ENCODE results near the gene ACVR1B. TPM values are rescaled to one million over a fixed set of nuclear protein-coding genes. Genes with fewer than 3 reads are reported as not detected.

The ACVR1B gene
- total and polyA plus RNA-seq, 10 donors = 2.8 to 27.6 (median 18.6) TPM

- peak; percentile 90 for DNase-seq
- Histone ChIP-seq H3K36me3 (peaks cover 0 to 3% (median 0%) of the 10 kb centered on the region in 6 donors), H3K9me3 (no peaks in the 10 kb centered on the region), H3K27me3 (replicated peaks in 1 of 7) (peaks cover 0 to 8% (median 0%) of the 10 kb centered on the region in 7 donors), H3K4me1 (peaks cover 27 to 59% (median 46%) of the 10 kb centered on the region in 6 donors), H3K27ac (peak overlapping the region in 2 of 8 donors; percentile 7 to 35), H3K4me3 (no peak overlapping the region)
- intact Hi-C loops (cut with DNase I; ENCODE audit: low total_unique reads) = no loop called here
- TF ChIP-seq POLR2AphosphoS5 (IDR thresholded peaks at IDR 0.05) (peak; percentile 20 to 44 (median 36)), POLR2A (IDR thresholded peaks at IDR 0.05) (no peak), CTCF (IDR thresholded peaks at IDR 0.05 in 8 of 11, conservative IDR thresholded peaks at IDR 0.05 in 3 of 11) (peak; percentile 40 to 89 (median 78))
- 18 to 24% (median 22%) methylated on average over 9 of the region's 9 CpGs for WGBS, 5 donors
Measured at GRCh38 chr12:52020539-52021336, 69.2 kb downstream of the ACVR1B start.

- TF ChIP-seq POLR2AphosphoS5 (IDR thresholded peaks at IDR 0.05) (no peak), CTCF (IDR thresholded peaks at IDR 0.05 in 8 of 11, conservative IDR thresholded peaks at IDR 0.05 in 3 of 11) (no peak), POLR2A (IDR thresholded peaks at IDR 0.05) (no peak)
- Histone ChIP-seq H3K4me3 (peak overlapping the region; percentile 45 to 83 (median 56)), H3K9me3 (no peaks in the 10 kb centered on the region), H3K36me3 (no peaks in the 10 kb centered on the region), H3K27ac (peak overlapping the region in 5 of 8 donors; percentile 17 to 90 (median 86)), H3K4me1 (peaks cover 29 to 78% (median 59%) of the 10 kb centered on the region in 6 donors), H3K27me3 (replicated peaks in 1 of 7) (peaks cover 0 to 8% (median 0%) of the 10 kb centered on the region in 7 donors)
- intact Hi-C loops (cut with DNase I; ENCODE audit: low total_unique reads) = no loop called here
- 6 to 18% (median 9%) methylated on average over 8 to 14 of the region's 14 CpGs for WGBS, 5 donors
- peak; percentile 84 for DNase-seq
Measured at GRCh38 chr12:52022841-52023181, 71.3 kb downstream of the ACVR1B start.

GRCh38 chr12:52023182-52023975 lies 71.9 kb downstream of the ACVR1B start:
- intact Hi-C loops (cut with DNase I; ENCODE audit: low total_unique reads) = no loop called here
- H3K4me3 ChIP-seq = peak overlapping the region; percentile 45 to 83 (median 56)
- no peaks in the 10 kb centered on the region for H3K36me3 ChIP-seq
- H3K9me3 ChIP-seq = no peaks in the 10 kb centered on the region
- TF ChIP-seq CTCF (IDR thresholded peaks at IDR 0.05 in 8 of 11, conservative IDR thresholded peaks at IDR 0.05 in 3 of 11) (peak; percentile 85 to 98 (median 97)), POLR2AphosphoS5 (IDR thresholded peaks at IDR 0.05) (peak; percentile 43 to 77 (median 61)), POLR2A (IDR thresholded peaks at IDR 0.05) (peak in 1 of 3 donors; percentile 28)
- peak; percentile 98 for DNase-seq
- H3K4me1 ChIP-seq = peaks cover 29 to 78% (median 59%) of the 10 kb centered on the region in 6 donors
- peaks cover 0 to 8% (median 0%) of the 10 kb centered on the region in 7 donors for H3K27me3 ChIP-seq (replicated peaks in 1 of 7)
- WGBS, 5 donors = 0 to 1% (median 1%) methylated on average over 41 to 70 of the region's 70 CpGs
- H3K27ac ChIP-seq = peak overlapping the region in 5 of 8 donors; percentile 17 to 90 (median 86)

All from spleen (tissue), 11 donors.